H1 (cell line): ENCODE data around the gene ZNF518B. TPM values are rescaled to one million over a fixed set of nuclear protein-coding genes. Genes with fewer than 3 reads are reported as not detected.

Source experiments
- ASH2L ChIP-seq: fragments of 200-600, 300-600 bp; sonication (generic); IDR thresholded peaks from one replicate; pipeline ENCODE4 v1.7.1; 2017; ENCODE audit warnings: low read length
- CHD7 ChIP-seq: fragments of 300-600 bp; sonication (generic); IDR thresholded peaks from 2 replicates; pipeline ENCODE4 v1.7.1; 2012; ENCODE audit warnings: low read length, moderate library complexity, mild to moderate bottlenecking, inconsistent platforms; ENCODE audit not compliant: insufficient replicate concordance
- CREB1 ChIP-seq: IDR thresholded peaks from 2 replicates; pipeline ENCODE4 v1.6.1; 2012; ENCODE audit warnings: inconsistent platforms
- FOSL1 ChIP-seq: IDR thresholded peaks from 2 replicates; pipeline ENCODE4 v1.6.1; 2011; ENCODE audit warnings: mild to moderate bottlenecking, low read depth, low read length, moderate library complexity; ENCODE audit not compliant: insufficient read depth
- GABPA ChIP-seq: IDR thresholded peaks from 2 replicates; pipeline ENCODE4 v1.6.1; 2011; ENCODE audit warnings: mild to moderate bottlenecking, low read length, moderate library complexity, borderline replicate concordance; ENCODE audit not compliant: insufficient read depth
- GTF2F1 ChIP-seq: IDR thresholded peaks from 2 replicates; pipeline ENCODE4 v1.6.1; 2012; ENCODE audit warnings: low read depth, low read length, improper control_type of control experiment, borderline replicate concordance
- HDAC2 ChIP-seq, 2 experiments: fragments of 300-600 bp in 1 of 2; sonication (generic) in 1 of 2; IDR thresholded peaks; 2 replicates each; pipeline ENCODE4 v1.6.1; 2011 to 2012; ENCODE audit warnings: low read depth in 2 of 2, low read length in 2 of 2, mild to moderate bottlenecking in 2 of 2, moderate library complexity in 2 of 2, borderline replicate concordance in 1 of 2, inconsistent platforms in 1 of 2
- JUN ChIP-seq: IDR thresholded peaks from 2 replicates; pipeline ENCODE4 v1.6.1; 2011; ENCODE audit warnings: low read depth, mild to moderate bottlenecking, improper control_type of control experiment, low read length
- RAD21 ChIP-seq, 2 experiments: IDR thresholded peaks in 1 of 2; conservative IDR thresholded peaks in 1 of 2; 2 replicates each; pipeline ENCODE4 v1.6.1; 2011; ENCODE audit warnings: low read depth in 2 of 2, low read length in 2 of 2, improper control_type of control experiment in 1 of 2, inconsistent platforms in 1 of 2, mild to moderate bottlenecking in 1 of 2, moderate library complexity in 1 of 2
- SP1 ChIP-seq: IDR thresholded peaks from 2 replicates; pipeline ENCODE4 v1.6.1; 2011; ENCODE audit warnings: low read depth, low read length
- TCF12 ChIP-seq: IDR thresholded peaks from 2 replicates; pipeline ENCODE4 v1.6.1; 2011; ENCODE audit warnings: low read depth, mild to moderate bottlenecking, low read length
- YY1 ChIP-seq: IDR thresholded peaks from 2 replicates; pipeline ENCODE4 v1.6.1; 2011; ENCODE audit warnings: low read depth, mild to moderate bottlenecking, low read length
- polyA plus RNA-seq, 7 experiments: library from polyadenylated mRNA; depleted of rRNA in 3 of 7; stranded (reverse) in 5 of 7; unstranded in 2 of 7; fragments of >200 nt in 5 of 7; fragments of 200-250 nt in 2 of 7; gene quantifications; 1 replicate in 5 of 7; 2 replicates in 1 of 7; 4 replicates in 1 of 7; pipeline versions ENCODE4 v1.2.1 to v1.2.3, GENCODE V29; 2011 to 2013; ENCODE audit warnings: missing spikeins in 2 of 7, mixed read lengths in 2 of 7
- total RNA-seq: library from RNA; stranded (reverse); fragmentation: NEBNext Ultra II Directional; extraction: Animal tissue kit (Norgen Biotek cat#: 25700); gene quantifications from 2 replicates; pipeline ENCODE4 v1.2.1, GENCODE V29; 2021

The ZNF518B gene
- total and polyA plus RNA-seq, 2 of the 8 experiments (the other 6 are each of a cell fraction or from before 2014, with no cell fraction given) = 2.9 to 9.0 TPM

- TF ChIP-seq CHD7 (no peak), RAD21 (IDR thresholded peaks at IDR 0.05 in 1 of 2, conservative IDR thresholded peaks at IDR 0.05 in 1 of 2; ENCODE audit: low read depth in 2 of 2, low read length in 2 of 2) (no peak), ASH2L (no peak), SP1 (no peak), CREB1 (no peak), TCF12 (no peak), HDAC2 (IDR thresholded peaks at IDR 0.05; ENCODE audit: borderline replicate concordance in 1 of 2, low read depth in 2 of 2, low read length in 2 of 2) (no peak), YY1 (no peak), GABPA (no peak), FOSL1 (no peak), JUN (no peak), GTF2F1 (no peak)
Observed at GRCh38 chr4:10413177-10413576, 44.0 kb downstream of the ZNF518B start (continued).
